ENCODE data around the gene MYL4.

The MYL4 gene

GRCh38 chr17:47250855-47251254 is 41.7 kb downstream of the MYL4 start:
- no peaks in the 10 kb centered on the region for H3K36me3 ChIP-seq
- no peak overlapping the region for H3K4me3 ChIP-seq
- H3K9me3 ChIP-seq: no peaks in the 10 kb centered on the region
- H3K9ac ChIP-seq: no peak overlapping the region
- H3K4me2 ChIP-seq: no peak overlapping the region
- H3K4me1 ChIP-seq: peaks cover 15% of the 10 kb centered on the region
- H4K20me1 ChIP-seq: no peaks in the 10 kb centered on the region
- no peak for TF ChIP-seq Cebpa-rat (IDR thresholded peaks at IDR 0.05)
- peaks cover 27% of the 10 kb centered on the region for H3K27me3 ChIP-seq
- no peak overlapping the region for H3K27ac ChIP-seq

DNA sequence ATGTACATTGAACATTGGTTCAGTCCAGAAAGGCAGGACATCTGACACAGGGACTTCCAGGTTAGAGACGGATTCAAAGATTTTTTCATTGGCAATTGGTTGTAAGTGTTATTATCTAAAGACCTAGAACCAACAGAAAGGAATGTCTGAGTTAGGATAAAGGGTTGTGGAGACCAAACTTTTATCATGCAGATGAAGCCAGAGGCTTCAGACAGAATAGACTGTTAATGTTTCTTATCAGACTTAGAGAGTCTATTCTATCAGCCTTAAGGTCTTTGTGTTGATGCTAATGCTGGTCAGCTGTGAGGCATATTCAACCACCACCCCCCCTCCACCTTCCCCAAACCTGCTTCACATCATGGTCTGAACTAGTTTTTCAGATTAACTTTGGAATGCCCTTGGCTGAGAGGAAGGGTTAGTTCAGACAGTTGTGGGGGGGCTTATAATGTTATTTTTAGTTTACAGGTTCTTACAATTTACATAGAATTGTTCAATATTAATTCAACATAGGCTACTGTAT is 42.3 kb downstream of the MYL4 start:
- Histone ChIP-seq H3K4me2 (no peak overlapping the region), H3K36me3 (no peaks in the 10 kb centered on the region), H3K4me1 (peaks cover 11% of the 10 kb centered on the region), H3K9me3 (no peaks in the 10 kb centered on the region), H3K27ac (no peak overlapping the region), H4K20me1 (no peaks in the 10 kb centered on the region), H3K4me3 (no peak overlapping the region), H3K27me3 (peaks cover 27% of the 10 kb centered on the region), H3K9ac (no peak overlapping the region)
- no peak for TF ChIP-seq Cebpa-rat (IDR thresholded peaks at IDR 0.05)

GRCh38 chr17:47252209-47252608 is 43.1 kb downstream of the MYL4 start:
- Histone ChIP-seq H3K9ac (no peak overlapping the region), H3K4me1 (peaks cover 18% of the 10 kb centered on the region), H3K36me3 (no peaks in the 10 kb centered on the region), H3K9me3 (no peaks in the 10 kb centered on the region), H3K4me2 (no peak overlapping the region), H3K27ac (no peak overlapping the region), H4K20me1 (no peaks in the 10 kb centered on the region), H3K4me3 (no peak overlapping the region), H3K27me3 (peaks cover 27% of the 10 kb centered on the region)
- TF ChIP-seq Cebpa-rat (IDR thresholded peaks at IDR 0.05): no peak

DNA sequence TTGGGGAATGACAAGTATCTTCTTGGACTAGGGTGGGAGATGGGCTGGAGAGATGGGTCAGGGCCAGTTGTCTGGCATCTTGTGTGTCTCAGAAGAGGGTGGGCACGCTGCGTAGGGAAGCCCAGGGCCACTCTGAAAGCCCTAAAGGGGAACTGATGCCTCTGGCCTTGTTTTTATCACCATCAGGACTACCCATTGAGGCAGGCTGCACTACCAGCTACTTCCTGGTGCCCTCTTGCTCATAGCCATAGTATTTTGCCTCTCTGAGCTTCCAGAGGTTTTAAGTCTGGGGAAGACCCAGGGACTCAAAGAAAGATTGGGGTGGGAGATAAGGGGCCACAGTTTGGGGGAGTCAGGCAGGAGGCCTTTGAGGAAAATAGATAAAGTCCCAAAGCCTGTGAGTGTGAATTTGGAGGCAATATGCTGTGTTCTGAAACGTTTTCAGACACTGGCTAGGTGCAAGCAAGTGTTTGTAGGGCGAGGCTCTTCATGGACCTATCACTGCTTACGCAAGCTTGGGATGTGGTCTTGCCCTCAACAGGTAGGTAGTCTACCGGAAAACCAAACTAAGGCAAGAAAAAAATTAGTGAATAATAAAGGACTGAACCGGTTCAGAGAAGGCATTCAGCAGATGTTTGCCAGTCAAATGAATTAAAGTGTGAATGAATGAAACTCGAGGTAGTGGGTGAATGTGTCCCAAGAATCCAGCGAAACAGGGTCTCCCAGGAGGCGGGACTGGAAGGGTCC is 43.8 kb downstream of the MYL4 start:
- Histone ChIP-seq H4K20me1 (no peaks in the 10 kb centered on the region), H3K9ac (no peak overlapping the region), H3K4me2 (peak overlapping the region; percentile 87), H3K9me3 (no peaks in the 10 kb centered on the region), H3K27me3 (peaks cover 27% of the 10 kb centered on the region), H3K4me3 (peak overlapping the region; percentile 73), H3K36me3 (no peaks in the 10 kb centered on the region), H3K4me1 (peaks cover 25% of the 10 kb centered on the region), H3K27ac (no peak overlapping the region)
- TF ChIP-seq Cebpa-rat (IDR thresholded peaks at IDR 0.05): no peak

DNA sequence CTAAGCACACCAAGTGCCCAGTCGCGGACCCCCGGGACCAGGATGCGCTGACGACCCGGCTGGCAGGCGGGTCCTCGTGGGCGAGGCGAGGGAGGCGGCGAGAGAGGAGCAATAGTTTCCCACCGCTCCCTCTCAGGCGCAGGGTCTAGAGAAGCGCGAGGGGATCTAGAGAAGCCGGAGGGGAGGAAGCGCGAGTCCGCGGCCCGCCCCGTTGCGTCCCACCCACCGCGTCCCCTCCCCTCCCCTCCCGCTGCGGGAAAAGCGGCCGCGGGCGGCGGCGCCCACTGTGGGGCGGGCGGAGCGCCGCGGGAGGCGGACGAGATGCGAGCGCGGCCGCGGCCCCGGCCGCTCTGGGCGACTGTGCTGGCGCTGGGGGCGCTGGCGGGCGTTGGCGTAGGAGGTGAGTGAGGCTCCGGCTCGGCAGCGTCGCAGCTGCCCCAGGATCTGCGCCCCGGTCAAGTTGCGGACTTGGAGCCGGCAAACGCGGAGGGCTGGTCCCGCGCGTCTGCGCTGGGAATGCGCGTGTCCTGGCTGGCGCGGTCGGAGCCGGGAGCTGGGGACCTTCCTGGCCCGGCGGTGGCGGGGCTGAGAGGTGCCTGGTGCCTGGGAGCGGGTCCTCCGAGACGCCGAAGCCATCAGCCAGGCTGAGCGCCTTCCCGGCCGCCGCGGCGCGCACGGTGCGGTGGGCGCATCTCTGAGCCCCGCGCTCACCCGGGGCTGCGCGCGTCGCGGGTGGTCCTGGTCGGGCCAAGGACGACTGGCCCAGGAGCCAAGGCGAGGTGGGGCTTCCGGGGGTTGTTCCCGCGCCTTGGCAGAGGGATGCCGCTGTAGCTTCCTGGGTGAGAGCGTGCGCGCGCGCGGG is 44.6 kb downstream of the MYL4 start, which contains the start of gene ITGB3:
ITGB3 (plus strand) TSS at position 287 of the 862 bp plus-strand sequence; CDS start at position 322, 35 bp downstream.
- Histone ChIP-seq H4K20me1 (no peaks in the 10 kb centered on the region), H3K4me1 (peaks cover 32% of the 10 kb centered on the region), H3K36me3 (no peaks in the 10 kb centered on the region), H3K9me3 (peaks cover 4% of the 10 kb centered on the region), H3K27ac (no peak within 1 kb of the TSS), H3K4me3 (peak within 1 kb of the TSS; percentile 73), H3K27me3 (peaks cover 27% of the 10 kb centered on the region), H3K4me2 (peak within 1 kb of the TSS; percentile 87), H3K9ac (peak within 1 kb of the TSS; percentile 43; the same call in 1 of the 2 replicates)
- no peak for TF ChIP-seq Cebpa-rat (IDR thresholded peaks at IDR 0.05)

DNA sequence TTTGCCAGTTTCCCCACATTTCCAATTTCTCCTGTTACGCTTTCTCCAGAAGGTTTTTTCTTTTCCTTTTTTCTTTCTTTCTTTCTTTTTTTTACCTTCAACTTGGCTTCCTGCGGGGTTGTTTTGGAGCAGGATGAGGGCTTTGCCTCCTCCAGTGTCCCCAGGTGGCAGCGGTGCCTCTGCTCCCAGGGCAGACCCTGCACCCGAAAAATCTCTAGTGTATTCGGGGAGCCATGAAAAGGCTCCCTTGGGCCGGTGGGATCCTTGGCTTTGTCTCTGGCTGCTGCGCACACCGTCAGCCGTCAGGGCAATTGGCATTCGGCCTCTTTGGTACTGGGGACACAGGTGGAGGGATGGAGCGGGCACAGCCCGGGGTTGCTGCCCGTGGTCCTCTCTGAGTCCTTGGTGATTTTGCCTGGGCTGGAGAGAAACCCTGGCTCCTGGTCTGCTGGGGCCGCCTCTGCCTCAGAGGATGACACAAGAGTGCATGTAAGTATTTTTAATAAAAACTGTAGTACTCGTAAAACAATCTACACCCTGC is 45.3 kb downstream of the MYL4 start:
- Histone ChIP-seq H3K9me3 (peaks cover 6% of the 10 kb centered on the region), H3K4me3 (peak overlapping the region; percentile 73), H3K27ac (no peak overlapping the region), H3K4me1 (peaks cover 32% of the 10 kb centered on the region), H3K36me3 (no peaks in the 10 kb centered on the region), H3K9ac (peak overlapping the region; percentile 43; the same call in 1 of the 2 replicates), H3K4me2 (peak overlapping the region; percentile 87), H3K27me3 (peaks cover 27% of the 10 kb centered on the region), H4K20me1 (no peaks in the 10 kb centered on the region)
- TF ChIP-seq Cebpa-rat (IDR thresholded peaks at IDR 0.05): no peak

DNA sequence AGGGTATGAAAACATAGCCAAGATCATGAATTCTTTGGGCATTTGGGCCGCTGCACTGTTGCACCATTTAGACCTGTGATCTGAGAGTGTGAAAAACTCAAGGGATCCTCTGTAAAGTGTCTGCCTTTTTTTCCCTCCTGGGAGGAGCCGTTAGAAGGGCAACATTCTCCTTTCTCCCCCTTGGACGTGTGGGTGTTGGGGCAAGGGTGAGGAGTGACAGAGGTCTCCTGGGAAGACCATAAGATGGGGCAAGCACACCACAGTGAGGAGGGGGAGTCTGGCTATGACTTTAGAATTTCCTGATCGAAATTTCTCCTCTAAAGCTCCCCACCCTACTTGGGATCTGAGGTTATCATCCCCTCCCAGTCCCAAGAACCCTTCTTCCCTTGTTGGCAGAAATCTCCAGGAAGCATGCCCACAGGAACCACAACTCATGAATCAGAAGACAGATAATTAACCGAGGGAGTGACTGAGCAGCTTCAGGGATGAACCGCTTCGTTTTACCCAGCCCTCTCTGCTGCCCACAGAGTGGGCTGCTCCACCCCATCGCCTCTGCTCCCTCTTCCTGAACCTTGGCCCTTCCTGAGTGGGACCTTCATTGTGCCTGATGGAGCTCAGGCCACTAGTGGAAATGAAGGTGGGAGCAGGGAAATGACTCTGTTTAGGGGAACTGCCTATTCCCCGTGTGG is 48.6 kb downstream of the MYL4 start:
- H3K9me3 ChIP-seq: peaks cover 6% of the 10 kb centered on the region
- no peak overlapping the region for H3K9ac ChIP-seq
- H4K20me1 ChIP-seq: no peaks in the 10 kb centered on the region
- H3K4me3 ChIP-seq: no peak overlapping the region
- H3K27me3 ChIP-seq: peaks cover 27% of the 10 kb centered on the region
- no peak overlapping the region for H3K27ac ChIP-seq
- no peak for TF ChIP-seq Cebpa-rat (IDR thresholded peaks at IDR 0.05)
- no peaks in the 10 kb centered on the region for H3K36me3 ChIP-seq
- peaks cover 39% of the 10 kb centered on the region for H3K4me1 ChIP-seq
- H3K4me2 ChIP-seq: peak overlapping the region; percentile 59

GRCh38 chr17:47262586-47262985 is 53.4 kb downstream of the MYL4 start:
- no peaks in the 10 kb centered on the region for H4K20me1 ChIP-seq
- no peak overlapping the region for H3K27ac ChIP-seq
- H3K27me3 ChIP-seq: no peaks in the 10 kb centered on the region
- H3K4me3 ChIP-seq: no peak overlapping the region
- peak overlapping the region; percentile 68 for H3K4me2 ChIP-seq
- no peak for TF ChIP-seq Cebpa-rat (IDR thresholded peaks at IDR 0.05)
- peaks cover 6% of the 10 kb centered on the region for H3K9me3 ChIP-seq
- no peak overlapping the region for H3K9ac ChIP-seq
- H3K4me1 ChIP-seq: peaks cover 33% of the 10 kb centered on the region
- H3K36me3 ChIP-seq: no peaks in the 10 kb centered on the region

DNA sequence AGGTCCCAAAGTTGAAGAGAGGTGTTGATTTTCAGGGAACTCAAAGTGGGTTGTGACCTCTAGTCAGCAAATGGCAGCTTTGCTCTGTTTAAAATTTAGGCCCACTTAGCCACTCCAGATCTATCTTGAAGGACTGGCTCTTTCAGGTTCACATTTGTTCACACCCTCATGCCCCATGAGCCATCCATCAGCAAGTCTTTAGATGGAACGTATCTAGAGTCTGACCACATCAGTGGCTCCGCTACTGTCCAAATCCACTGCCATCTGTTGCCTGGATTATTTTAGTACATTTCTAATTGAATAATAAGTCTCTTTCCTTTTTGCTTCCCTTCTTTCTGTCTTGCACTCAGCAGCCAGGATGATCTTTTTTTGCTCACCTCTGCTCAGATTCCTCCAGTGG is 55.0 kb downstream of the MYL4 start:
- no peaks in the 10 kb centered on the region for H3K36me3 ChIP-seq
- H3K27ac ChIP-seq: no peak overlapping the region
- no peak overlapping the region for H3K9ac ChIP-seq
- no peaks in the 10 kb centered on the region for H3K27me3 ChIP-seq
- peaks cover 15% of the 10 kb centered on the region for H3K9me3 ChIP-seq
- H4K20me1 ChIP-seq: no peaks in the 10 kb centered on the region
- no peak overlapping the region for H3K4me3 ChIP-seq
- peaks cover 23% of the 10 kb centered on the region for H3K4me1 ChIP-seq
- peak overlapping the region; percentile 68; the same call in 1 of the 2 replicates for H3K4me2 ChIP-seq
- no peak for TF ChIP-seq Cebpa-rat (IDR thresholded peaks at IDR 0.05)
